B cell (primary cell): Measurements from ENCODE around the gene PCGF5. TPM values are rescaled to one million over a fixed set of nuclear protein-coding genes. Genes with fewer than 3 reads are reported as not detected.
A peak's percentile ranks its signal among the peaks of the same experiment; 100 is the strongest.

Experiments used
- ATAC-seq: fragments of 200-7000 bp; cut with Tn5 transposase; one replicate; pipeline ENCODE4 v1.10.0; 2021; ENCODE audit warnings: low read depth, mild to moderate bottlenecking, moderate number of reproducible peaks, moderate library complexity
- CTCF ChIA-PET: fragments of 350-600 bp; sonication (Branson Sonifier 250); formaldehyde crosslinking; loops from one replicate; lab custom pipeline; 2021; ENCODE audit warnings: antibody characterized with exemption, inconsistent platforms; lab: Charles Lee
- POLR2A ChIA-PET: fragments of 350-600 bp; sonication (Branson Sonifier 250); formaldehyde crosslinking; loops from one replicate; lab custom pipeline; 2021; ENCODE audit warnings: antibody characterized with exemption; lab: Charles Lee
- DNase-seq: peaks from one replicate; pipeline ENCODE4 v3.0.0; 2013
- H2AFZ ChIP-seq: 2 replicates; pipeline ENCODE4 v1.6.1; 2012; ENCODE audit warnings: mild to moderate bottlenecking, low read depth, low read length; ENCODE audit not compliant: insufficient read depth, poor library complexity, severe bottlenecking
- H3K27ac ChIP-seq, 2 donors: 1 replicate in 1 of 2; 2 replicates in 1 of 2; pipeline ENCODE4 v1.5.1; 2012 to 2013; ENCODE audit warnings: low read length in 2 of 2, mild to moderate bottlenecking in 2 of 2, moderate library complexity in 1 of 2
- H3K27me3 ChIP-seq, 4 experiments: fragments of 200-600 bp in 1 of 4; sonication (generic) in 1 of 4; replicated peaks in 1 of 4; 1 replicate in 2 of 4; 2 replicates in 2 of 4; pipeline versions ENCODE4 v1.6.1 to v1.7.0; 2013 to 2016; ENCODE audit warnings: low read length in 3 of 4, mild to moderate bottlenecking in 2 of 4, mixed read lengths in 1 of 4, moderate library complexity in 1 of 4; ENCODE audit not compliant: insufficient read depth in 4 of 4, control insufficient read depth in 3 of 4; ENCODE audit errors: control extremely low read depth in 1 of 4
- H3K36me3 ChIP-seq, 2 experiments: replicated peaks in 1 of 2; 1 replicate in 1 of 2; 2 replicates in 1 of 2; pipeline versions ENCODE4 v1.6.1 to v1.7.1; 2013; ENCODE audit warnings: low read length in 1 of 2; ENCODE audit not compliant: insufficient read depth in 2 of 2, control insufficient read depth in 1 of 2; ENCODE audit errors: control extremely low read depth in 1 of 2, extremely low read depth in 1 of 2
- H3K4me1 ChIP-seq, 2 donors: fragments of 200-600 bp in 1 of 2; sonication (generic) in 1 of 2; 1 replicate in 1 of 2; 2 replicates in 1 of 2; pipeline versions ENCODE4 v1.5.1 to v1.6.1; 2013 to 2017; ENCODE audit warnings: low read length in 2 of 2; ENCODE audit not compliant: control insufficient read depth in 2 of 2, insufficient read depth in 2 of 2
- H3K4me2 ChIP-seq: replicated peaks from 2 replicates; pipeline ENCODE3; 2012; ENCODE audit warnings: mild to moderate bottlenecking, low read depth, low read length; ENCODE audit not compliant: poor library complexity, severe bottlenecking
- H3K4me3 ChIP-seq, 5 experiments: fragments of 200-600 bp in 1 of 5; sonication (generic) in 1 of 5; 1 replicate in 3 of 5; 2 replicates in 2 of 5; pipeline versions ENCODE4 v1.5.1 to v1.7.0; 2011 to 2016; ENCODE audit warnings: low read length in 4 of 5, mild to moderate bottlenecking in 4 of 5, low read depth in 2 of 5, control low read depth in 1 of 5, moderate library complexity in 1 of 5; ENCODE audit not compliant: insufficient read depth in 1 of 5; ENCODE audit errors: control extremely low read depth in 1 of 5, extremely low read depth in 1 of 5
- H3K79me2 ChIP-seq: fragments of 200-600 bp; sonication (generic); one replicate; pipeline ENCODE4 v1.6.0; 2016; ENCODE audit warnings: low read length; ENCODE audit not compliant: control insufficient read depth, insufficient read depth
- H3K9ac ChIP-seq: fragments of 200-600 bp; sonication (generic); 2 replicates; pipeline ENCODE4 v1.6.1; 2017; ENCODE audit warnings: mild to moderate bottlenecking, low read length, moderate library complexity
- H3K9me3 ChIP-seq, 3 donors: one replicate each; pipeline versions ENCODE4 v1.6.1 to v1.7.1; 2013; ENCODE audit warnings: low read length in 2 of 3; ENCODE audit not compliant: control insufficient read depth in 2 of 3, insufficient read depth in 1 of 3; ENCODE audit errors: control extremely low read depth in 1 of 3
- H4K20me1 ChIP-seq: 2 replicates; pipeline ENCODE4 v1.6.0; 2012; ENCODE audit warnings: mild to moderate bottlenecking, low read length; ENCODE audit not compliant: insufficient read depth, control insufficient read depth, poor library complexity, severe bottlenecking
- H3K27ac Mint-ChIP-seq: one replicate; pipeline ENCODE4 v1.8.0; 2021; ENCODE audit warnings: mixed read lengths
- H3K27me3 Mint-ChIP-seq: one replicate; pipeline ENCODE4 v1.8.0; 2021; ENCODE audit warnings: mixed read lengths
- H3K4me1 Mint-ChIP-seq: one replicate; pipeline ENCODE4 v1.8.0; 2021; ENCODE audit warnings: mixed read lengths
- H3K4me3 Mint-ChIP-seq: one replicate; pipeline ENCODE4 v1.8.0; 2021; ENCODE audit warnings: mixed read lengths
- H3K9me3 Mint-ChIP-seq: one replicate; pipeline ENCODE4 v1.8.0; 2022; ENCODE audit warnings: mixed read lengths; ENCODE audit not compliant: insufficient read depth
- CTCF ChIP-seq: fragments of 200-600 bp; IDR thresholded peaks from one replicate; pipeline ENCODE4 v1.8.0; 2022; ENCODE audit warnings: antibody characterized with exemption, mild to moderate bottlenecking
- EZH2 ChIP-seq: IDR thresholded peaks from 2 replicates; pipeline ENCODE4 v1.6.1; 2012; ENCODE audit warnings: borderline replicate concordance, low read depth, mild to moderate bottlenecking, moderate library complexity, low read length; ENCODE audit not compliant: insufficient read depth, poor library complexity, severe bottlenecking
- WGBS: methylation state at CpG from one replicate; pipeline ENCODE4 v1.1.5; 2013; ENCODE audit warnings: missing lambda C conversion rate; ENCODE audit not compliant: insufficient coverage; 5-methylcytosine and 5-hydroxymethylcytosine counted together
- intact Hi-C: fragments of 100-400 bp; cut with micrococcal nuclease; formaldehyde crosslinking; loops from one replicate; pipeline ENCODE4 v1.10.0; 2022
- polyA plus RNA-seq: library from polyadenylated mRNA; depleted of rRNA; stranded (reverse); fragments of >200 nt; gene quantifications from 2 replicates; pipeline ENCODE4 v1.2.3, GENCODE V29; 2012
- total RNA-seq, 2 donors: library from RNA; stranded (reverse); fragments of 120-200 nt in 1 of 2; gene quantifications; 1 replicate in 1 of 2; 2 replicates in 1 of 2; pipeline versions ENCODE4 v1.2.3 to v1.2.4, GENCODE V29; 2013 to 2022

Gene PCGF5
- total and polyA plus RNA-seq, 2 donors (not counting 1 experiment from before 2014, with no cell fraction given): 37.6 to 102 TPM

- intact Hi-C loops: no loop called here
- WGBS: 92% methylated on average over 2 of the region's 2 CpGs
These were observed 25.8 kb upstream of the PCGF5 start for GRCh38 chr10:91194497-91195179.

More at GRCh38 chr10:91194497-91195179, 25.8 kb upstream of the PCGF5 start:
- Histone ChIP-seq H4K20me1 (no peaks in the 10 kb centered on the region), H3K79me2 (peaks cover 71% of the 10 kb centered on the region), H3K4me2 (no peak overlapping the region), H3K9me3 (no peaks in the 10 kb centered on the region), H2AFZ (no peak overlapping the region), H3K4me3 (no peak overlapping the region), H3K9ac (no peak overlapping the region), H3K27ac (peak overlapping the region in 1 of 2 donors; percentile 13), H3K27me3 (no peaks in the 10 kb centered on the region), H3K36me3 (no peaks in the 10 kb centered on the region), H3K4me1 (peaks cover 44 to 54% of the 10 kb centered on the region in 2 donors)
- no peak for ATAC-seq
- Mint-ChIP-seq H3K27ac (peak overlapping the region; percentile 54), H3K4me1 (peaks cover 87% of the 10 kb centered on the region), H3K9me3 (no peaks in the 10 kb centered on the region), H3K4me3 (no peak overlapping the region), H3K27me3 (no peaks in the 10 kb centered on the region)
- TF ChIP-seq CTCF (no peak), EZH2 (no peak)
- POLR2A ChIA-PET: interaction anchor here (1.0 kb wide), 1 partner anchor 28 kb away, joined by 3 read pairs; no protein-coding TSS in a partner anchor
- no peak for DNase-seq
- CTCF ChIA-PET: interaction anchor here (2.5 kb wide), 1 partner anchor 34 kb away, joined by 6 read pairs; no protein-coding TSS in a partner anchor
